Small intestine (tissue), 7 donors: ENCODE data around the gene RSPH9. TPM values are rescaled to one million over a fixed set of nuclear protein-coding genes. Genes with fewer than 3 reads are reported as not detected.
A peak's percentile ranks its signal among the peaks of the same experiment; 100 is the strongest.

Experiments
- DNase-seq, 2 donors: peaks; one replicate each; pipeline versions ENCODE4 v3.0.0 to v3.0.0-alpha.2; 2013
- FAIRE-seq: peaks from 2 replicates; lab custom pipeline; 2012; peaks lifted over from hg19 to GRCh38; lab: Jason Lieb, UNC
- H3K27ac ChIP-seq, 3 donors: one replicate each; pipeline ENCODE4 v1.5.1; 2013; ENCODE audit warnings: low read length in 2 of 3, mild to moderate bottlenecking in 2 of 3, control low read depth in 1 of 3, inconsistent platforms in 1 of 3, low read depth in 1 of 3, moderate library complexity in 1 of 3
- H3K27me3 ChIP-seq, 3 donors: one replicate each; pipeline ENCODE4 v1.6.1; 2013; ENCODE audit warnings: low read length in 3 of 3, inconsistent platforms in 1 of 3; ENCODE audit not compliant: control insufficient read depth in 3 of 3, insufficient read depth in 3 of 3
- H3K36me3 ChIP-seq, 3 donors: one replicate each; pipeline ENCODE4 v1.6.1; 2013; ENCODE audit warnings: low read length in 3 of 3, inconsistent platforms in 1 of 3, low read depth in 1 of 3, mild to moderate bottlenecking in 1 of 3, moderate library complexity in 1 of 3; ENCODE audit not compliant: control insufficient read depth in 3 of 3, insufficient read depth in 2 of 3
- H3K4me1 ChIP-seq, 3 donors: one replicate each; pipeline ENCODE4 v1.6.1; 2013; ENCODE audit warnings: low read length in 2 of 3, inconsistent platforms in 1 of 3, low read depth in 1 of 3, mild to moderate bottlenecking in 1 of 3, moderate library complexity in 1 of 3; ENCODE audit not compliant: control insufficient read depth in 3 of 3, insufficient read depth in 2 of 3
- H3K4me3 ChIP-seq, 3 donors: one replicate each; pipeline ENCODE4 v1.5.1; 2013; ENCODE audit warnings: low read length in 3 of 3, control low read depth in 1 of 3, inconsistent platforms in 1 of 3, low read depth in 1 of 3, mild to moderate bottlenecking in 1 of 3, moderate library complexity in 1 of 3
- H3K9me3 ChIP-seq, 2 donors: one replicate each; pipeline ENCODE4 v1.6.1; 2013; ENCODE audit warnings: low read depth in 1 of 2, low read length in 1 of 2; ENCODE audit not compliant: control insufficient read depth in 2 of 2, insufficient read depth in 1 of 2
- WGBS, 3 donors: extraction: QIAGEN DNeasy Blood & Tissue Kit; methylation state at CpG; one replicate each; pipeline ENCODE4 v1.1.7; 2013; 5-methylcytosine and 5-hydroxymethylcytosine counted together
- polyA plus RNA-seq, 4 donors: library from polyadenylated mRNA; stranded (reverse) in 3 of 4; unstranded in 1 of 4; fragments of 200-250 nt in 3 of 4; fragments of 120-200 nt in 1 of 4; gene quantifications; one replicate each; pipeline versions ENCODE4 v1.2.1 to v1.2.3, GENCODE V29; 2013
- donor health status: healthy with polysubstance abuse.
- donor health status: control.
- donor health status: control.
- donor health status: Bipolar disorder and iron deficiency.
- donor health status: healthy.

RSPH9 gene
- polyA plus RNA-seq, 4 donors = 0.42 to 1.1 (median 0.76) TPM

DNA sequence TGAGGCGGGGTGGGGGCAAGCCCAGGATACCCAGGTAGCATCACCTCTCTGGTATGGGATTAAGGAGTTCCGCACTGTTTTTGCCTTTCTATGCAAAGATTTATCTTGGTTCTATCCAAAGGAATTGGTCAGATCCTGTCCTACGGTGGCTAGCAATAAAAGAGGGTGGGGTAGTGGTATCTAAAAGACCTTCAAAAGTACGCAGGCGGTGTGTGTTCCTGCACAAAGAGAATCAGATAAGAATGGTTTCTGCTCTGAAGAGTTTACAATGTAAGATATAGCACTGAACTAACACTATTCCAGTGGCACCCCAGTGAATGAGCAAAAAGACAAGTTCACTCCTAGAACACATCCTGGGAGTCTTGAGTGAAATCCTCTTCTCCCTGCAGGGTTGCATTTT is 36.5 kb downstream of the RSPH9 start:
- WGBS, 3 donors = 24 to 65% (median 33%) methylated on average over 5 of the region's 5 CpGs
- Histone ChIP-seq H3K4me3 (no peak overlapping the region), H3K9me3 (no peaks in the 10 kb centered on the region), H3K27ac (peak overlapping the region in 1 of 3 donors; percentile 12), H3K27me3 (no peaks in the 10 kb centered on the region), H3K36me3 (peaks cover 7 to 52% (median 14%) of the 10 kb centered on the region in 3 donors), H3K4me1 (peaks cover 5 to 21% (median 18%) of the 10 kb centered on the region in 3 donors)
- DNase-seq = peak in 1 of 2 donors; percentile 71
- FAIRE-seq = no peak

DNA sequence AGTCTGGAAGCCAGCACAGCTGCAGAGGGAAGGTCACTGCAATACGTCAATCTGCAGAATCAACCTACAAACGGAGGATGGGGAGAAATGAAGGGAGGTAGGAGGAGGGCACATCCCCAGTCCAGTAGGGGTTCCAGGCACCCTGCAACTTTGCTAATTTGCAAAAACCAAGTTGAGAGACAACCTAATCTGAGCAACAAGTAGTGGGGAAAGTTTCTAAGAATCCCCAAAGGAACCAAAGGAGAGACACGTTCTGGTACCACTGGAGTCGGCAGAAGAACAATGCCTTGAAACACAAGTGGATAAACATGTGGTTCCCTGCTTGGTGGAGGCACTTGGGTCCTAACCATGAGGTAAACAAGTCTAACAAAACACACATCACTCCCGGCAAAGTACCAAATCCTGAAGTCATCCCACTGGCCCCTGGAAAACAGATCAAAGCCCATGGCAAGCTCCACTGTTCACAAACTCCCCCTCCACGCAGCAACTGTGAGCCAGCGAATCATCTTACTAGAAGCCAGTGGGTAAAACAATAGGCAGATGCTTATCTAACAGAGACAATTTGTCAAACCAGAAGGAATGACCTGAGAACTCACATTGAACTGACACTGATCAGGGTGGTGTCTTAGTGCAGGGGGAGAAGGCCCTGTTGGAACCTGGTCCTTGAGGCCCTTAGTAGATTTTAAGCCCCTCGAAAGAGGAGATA is 38.0 kb downstream of the RSPH9 start:
- H3K27me3 ChIP-seq = no peaks in the 10 kb centered on the region
- no peak overlapping the region for H3K4me3 ChIP-seq
- H3K27ac ChIP-seq = no peak overlapping the region
- FAIRE-seq = no peak
- 73 to 78% (median 77%) methylated on average over 8 of the region's 8 CpGs for WGBS, 3 donors
- H3K36me3 ChIP-seq = peaks cover 2 to 38% (median 10%) of the 10 kb centered on the region in 3 donors
- no peaks in the 10 kb centered on the region for H3K9me3 ChIP-seq
- no peak for DNase-seq
- H3K4me1 ChIP-seq = peaks cover 8 to 28% (median 26%) of the 10 kb centered on the region in 3 donors

DNA sequence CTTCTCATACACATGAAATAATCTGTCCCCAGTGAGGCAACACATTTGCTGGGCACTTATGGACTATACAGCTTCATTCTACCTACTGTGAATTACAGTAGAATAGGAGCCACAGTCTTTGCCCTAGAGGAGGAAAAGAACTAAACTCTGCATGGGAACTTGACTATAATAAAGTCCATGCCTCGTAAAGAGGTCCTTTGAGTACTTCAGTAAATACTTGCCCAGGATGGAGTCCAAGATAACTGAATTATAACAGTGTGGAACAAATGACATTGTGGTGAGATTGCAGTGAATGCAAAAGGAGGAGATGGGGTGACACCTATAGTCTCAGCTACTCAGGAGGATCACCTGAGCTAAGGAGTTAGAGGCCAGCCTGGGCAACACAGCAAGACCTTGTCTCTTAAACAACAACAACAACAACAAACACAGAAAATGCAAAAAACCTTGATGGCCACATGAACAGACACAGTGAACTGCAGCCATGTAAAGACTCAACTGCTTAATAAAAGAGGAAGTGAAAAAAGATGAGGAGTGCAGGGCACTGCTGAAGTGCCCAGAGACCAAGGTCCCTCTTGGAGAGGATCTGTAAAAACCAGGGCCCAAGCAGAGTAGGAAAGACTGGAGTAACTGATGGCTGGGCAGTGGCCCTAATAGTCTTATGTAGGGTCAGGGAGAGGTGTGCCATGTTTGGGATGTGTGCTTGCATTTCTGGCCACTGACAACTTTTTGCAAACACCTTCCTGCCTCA is 39.0 kb downstream of the RSPH9 start:
- Histone ChIP-seq H3K4me3 (no peak overlapping the region), H3K36me3 (peaks cover 2 to 30% (median 7%) of the 10 kb centered on the region in 3 donors), H3K27ac (no peak overlapping the region), H3K9me3 (no peaks in the 10 kb centered on the region), H3K27me3 (no peaks in the 10 kb centered on the region), H3K4me1 (peaks cover 8 to 33% (median 26%) of the 10 kb centered on the region in 3 donors)
- no peak for FAIRE-seq
- WGBS, 3 donors = 30 to 54% (median 42%) methylated on average over 1 of the region's 1 CpG
- no peak for DNase-seq

DNA sequence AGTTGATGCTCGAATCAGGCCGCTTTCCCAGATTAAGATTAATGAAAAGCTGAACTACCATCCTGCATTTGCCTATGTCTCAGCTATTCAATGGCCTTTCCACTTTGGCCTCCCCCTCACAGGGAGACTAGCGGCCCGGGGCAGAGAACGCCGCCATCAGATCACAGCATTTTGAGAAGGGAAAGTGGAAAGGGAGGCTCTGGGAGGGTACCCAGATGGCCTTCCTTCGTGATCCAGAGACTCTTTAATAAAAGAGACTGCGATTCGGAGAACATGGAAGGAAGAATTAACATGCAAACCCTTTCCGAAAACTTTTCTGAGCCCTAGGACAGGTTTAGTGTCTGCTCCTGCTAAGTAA is 42.2 kb downstream of the RSPH9 start:
- no peaks in the 10 kb centered on the region for H3K9me3 ChIP-seq
- H3K4me3 ChIP-seq = peak overlapping the region; percentile 77 to 96 (median 84)
- no peaks in the 10 kb centered on the region for H3K27me3 ChIP-seq
- 2 to 8% (median 8%) methylated on average over 10 of the region's 10 CpGs for whole genome bisulfite sequencing, 3 donors
- DNase-seq (no peak), FAIRE-seq (no peak)
- peaks cover 6 to 24% (median 19%) of the 10 kb centered on the region in 3 donors for H3K4me1 ChIP-seq
- peaks cover 0 to 7% (median 3%) of the 10 kb centered on the region in 3 donors for H3K36me3 ChIP-seq
- peak overlapping the region; percentile 43 to 90 (median 81) for H3K27ac ChIP-seq

DNA sequence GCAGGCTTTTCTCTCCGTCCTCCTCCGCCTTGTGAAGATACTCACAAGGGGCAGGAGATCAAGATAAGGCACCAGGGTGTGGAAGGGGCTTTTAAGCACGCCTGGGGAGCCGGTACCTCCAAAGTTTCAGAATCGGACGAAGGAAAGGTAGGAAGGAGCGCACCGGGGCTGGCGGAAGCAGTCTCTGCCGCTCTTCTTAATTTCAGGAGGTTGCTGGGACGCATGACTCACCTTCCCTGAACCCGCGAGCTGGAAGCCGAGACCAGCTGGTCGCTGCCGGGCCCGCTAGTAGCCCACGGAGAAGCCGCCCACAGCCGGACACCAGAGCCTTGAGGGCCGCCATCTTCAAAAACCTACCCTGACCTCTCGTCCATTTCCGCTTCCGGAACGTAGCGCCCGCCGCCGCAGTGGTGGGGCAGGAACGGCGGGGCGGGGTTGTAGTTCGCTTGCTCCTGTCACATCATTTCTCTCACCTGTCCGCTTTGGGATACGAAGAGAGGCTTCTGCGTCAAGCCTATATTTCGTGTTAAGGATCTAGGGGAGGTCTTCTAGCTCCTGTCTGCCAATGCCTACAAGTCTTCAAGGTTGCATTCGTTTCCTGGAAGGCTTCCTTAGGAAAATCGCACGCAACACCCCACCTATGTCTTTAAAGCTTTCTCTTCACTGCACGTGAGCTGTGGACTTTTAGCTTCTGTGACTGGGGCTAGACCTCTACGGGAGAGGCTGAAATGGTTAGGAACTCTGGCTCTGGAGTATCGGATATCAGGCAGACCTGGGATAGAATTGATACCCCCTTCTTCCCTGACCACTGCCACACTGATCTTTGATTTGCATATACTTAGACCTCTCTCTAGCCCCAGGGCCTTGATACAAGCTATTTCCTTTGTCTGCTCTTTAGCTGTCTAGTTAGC is 42.9 kb downstream of the RSPH9 start, which contains the start of gene MRPS18A:
TSS of gene MRPS18A (minus strand) at position 355 of the 911 bp plus-strand sequence. CDS start at position 343, 12 bp downstream.
- no peaks in the 10 kb centered on the region for H3K9me3 ChIP-seq
- H3K4me1 ChIP-seq = peaks cover 6 to 19% (median 18%) of the 10 kb centered on the region in 3 donors
- WGBS, 3 donors = 7 to 9% (median 8%) methylated on average over 43 of the region's 43 CpGs
- H3K27me3 ChIP-seq = no peaks in the 10 kb centered on the region
- peaks cover 0 to 4% (median 3%) of the 10 kb centered on the region in 3 donors for H3K36me3 ChIP-seq
- peak within 1 kb of the TSS; percentile 43 to 90 (median 81) for H3K27ac ChIP-seq
- peak; percentile 90 to 93 for DNase-seq
- FAIRE-seq = no peak
- H3K4me3 ChIP-seq = peak within 1 kb of the TSS; percentile 77 to 96 (median 84)

DNA sequence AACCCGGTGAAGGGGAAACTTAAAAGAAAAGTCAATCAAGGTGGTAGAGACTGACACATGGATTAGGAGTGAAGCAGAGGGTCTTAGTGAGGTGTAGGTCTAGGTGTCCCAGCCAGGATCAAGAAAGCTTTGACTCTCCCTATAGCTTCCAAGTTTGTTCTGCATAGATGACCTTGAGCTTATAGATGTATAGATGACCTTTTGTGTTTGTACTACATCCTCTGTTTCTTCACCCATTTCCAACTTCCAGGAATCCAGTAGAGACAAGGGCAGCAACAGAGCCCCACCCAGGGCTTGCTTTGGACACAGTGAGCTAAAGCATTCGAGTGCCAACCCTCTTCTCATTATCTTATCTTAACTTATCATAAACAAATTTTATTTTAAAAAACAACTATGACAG is 44.6 kb downstream of the RSPH9 start:
- Histone ChIP-seq H3K4me3 (no peak overlapping the region), H3K9me3 (no peaks in the 10 kb centered on the region), H3K4me1 (peaks cover 4 to 18% (median 8%) of the 10 kb centered on the region in 3 donors), H3K27ac (no peak overlapping the region), H3K36me3 (no peaks in the 10 kb centered on the region), H3K27me3 (no peaks in the 10 kb centered on the region)
- 54 to 66% (median 65%) methylated on average over 2 of the region's 2 CpGs for WGBS, 3 donors
- DNase-seq (no peak), FAIRE-seq (no peak)

DNA sequence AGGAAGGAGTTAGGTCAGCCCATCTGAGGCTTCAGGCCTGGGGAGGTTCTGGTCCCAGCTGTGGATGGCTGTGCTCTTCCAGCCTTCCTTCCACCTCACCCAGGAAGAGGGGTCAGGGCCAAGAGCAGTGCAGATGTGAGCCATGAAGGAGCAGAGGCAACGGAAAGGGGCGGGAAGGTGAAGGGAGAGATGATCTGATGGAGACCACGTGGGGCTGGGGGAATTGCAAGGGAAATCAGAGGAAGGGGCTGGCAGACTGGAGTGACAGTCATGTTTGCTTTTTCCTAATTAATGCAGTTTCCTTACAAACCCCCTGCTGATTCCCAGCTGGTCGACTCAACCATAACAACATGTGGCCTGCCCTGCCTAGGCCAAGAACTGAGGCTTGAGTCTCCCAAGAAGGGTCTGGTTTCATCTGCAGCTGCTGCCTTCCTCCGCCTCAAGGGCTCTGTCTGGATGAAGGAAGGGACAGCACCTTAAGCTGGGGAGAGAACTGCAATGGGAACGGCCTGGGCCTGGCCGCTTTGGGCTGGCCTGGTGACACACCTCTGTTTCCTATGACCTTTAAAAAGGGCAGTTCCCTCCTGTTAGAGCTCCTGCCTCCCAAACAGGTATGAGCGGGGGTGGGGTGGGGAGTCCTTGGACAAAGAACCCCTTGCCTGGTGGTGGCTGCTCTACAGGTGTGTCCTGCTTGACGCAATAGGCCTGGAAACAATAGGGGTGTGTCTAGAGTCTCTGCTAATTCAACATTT is 50.6 kb downstream of the RSPH9 start:
- Histone ChIP-seq H3K36me3 (no peaks in the 10 kb centered on the region), H3K4me1 (peaks cover 0 to 39% (median 9%) of the 10 kb centered on the region in 3 donors), H3K27ac (peak overlapping the region in 2 of 3 donors; percentile 65 to 77), H3K9me3 (no peaks in the 10 kb centered on the region), H3K4me3 (no peak overlapping the region), H3K27me3 (no peaks in the 10 kb centered on the region)
- DNase-seq (peak; percentile 87 to 90), FAIRE-seq (no peak)
- 37 to 60% (median 46%) methylated on average over 9 of the region's 9 CpGs for WGBS, 3 donors
